CD14-positive monocyte (primary cell): Measurements from ENCODE around the gene TMEM242. TPM values are rescaled to one million over a fixed set of nuclear protein-coding genes. Genes with fewer than 3 reads are reported as not detected.

Experiments
- DNase-seq, 3 donors: peaks; one replicate each; pipeline ENCODE4 v3.0.0-alpha.2; 2011 to 2022
- H2AFZ ChIP-seq: 2 replicates; pipeline ENCODE4 v1.6.0; 2012; ENCODE audit warnings: mild to moderate bottlenecking, low read depth, low read length, inconsistent platforms; ENCODE audit not compliant: insufficient read depth, poor library complexity, severe bottlenecking
- H3K27ac ChIP-seq, 2 donors: 1 replicate in 1 of 2; 2 replicates in 1 of 2; pipeline ENCODE4 v1.5.1; 2012 to 2013; ENCODE audit warnings: low read length in 2 of 2, control low read depth in 1 of 2, inconsistent platforms in 1 of 2, low read depth in 1 of 2, mild to moderate bottlenecking in 1 of 2
- H3K27me3 ChIP-seq, 2 donors: one replicate each; pipeline versions ENCODE4 v1.6.0 to v1.6.1; 2011 to 2013; ENCODE audit warnings: low read length in 2 of 2; ENCODE audit not compliant: control insufficient read depth in 2 of 2, insufficient read depth in 2 of 2
- H3K36me3 ChIP-seq, 2 donors: replicated peaks in 1 of 2; 1 replicate in 1 of 2; 2 replicates in 1 of 2; pipeline versions ENCODE4 v1.5.1 to v1.6.1; 2012 to 2013; ENCODE audit warnings: low read length in 2 of 2, control low read depth in 1 of 2, inconsistent platforms in 1 of 2, mild to moderate bottlenecking in 1 of 2; ENCODE audit not compliant: insufficient read depth in 2 of 2, control insufficient read depth in 1 of 2
- H3K4me1 ChIP-seq, 2 donors: 1 replicate in 1 of 2; 2 replicates in 1 of 2; pipeline versions ENCODE4 v1.5.1 to v1.6.1; 2012 to 2013; ENCODE audit warnings: low read length in 2 of 2, control low read depth in 1 of 2, inconsistent platforms in 1 of 2, mild to moderate bottlenecking in 1 of 2, moderate library complexity in 1 of 2; ENCODE audit not compliant: insufficient read depth in 2 of 2, control insufficient read depth in 1 of 2
- H3K4me2 ChIP-seq: replicated peaks from 2 replicates; pipeline ENCODE3; 2012; ENCODE audit warnings: low read length, moderate library complexity, mild to moderate bottlenecking; ENCODE audit not compliant: poor library complexity, severe bottlenecking; ENCODE audit errors: extremely low read depth
- H3K4me3 ChIP-seq, 3 experiments: fragments of 200-600 bp in 1 of 3; sonication (generic) in 1 of 3; replicated peaks in 1 of 3; 1 replicate in 2 of 3; 2 replicates in 1 of 3; pipeline ENCODE4 v1.5.1; 2011 to 2013; ENCODE audit warnings: low read length in 3 of 3, mild to moderate bottlenecking in 3 of 3, control low read depth in 2 of 3, low read depth in 2 of 3, inconsistent platforms in 1 of 3, moderate library complexity in 1 of 3
- H3K79me2 ChIP-seq: 2 replicates; pipeline ENCODE4 v1.6.0; 2012; ENCODE audit warnings: mild to moderate bottlenecking, control low read depth, inconsistent platforms, low read length, moderate library complexity; ENCODE audit not compliant: insufficient read depth
- H3K9ac ChIP-seq: 2 replicates; pipeline ENCODE4 v1.6.0; 2017; ENCODE audit warnings: low read length, mild to moderate bottlenecking; ENCODE audit not compliant: insufficient read depth, poor library complexity, severe bottlenecking
- H3K9me3 ChIP-seq, 2 donors: replicated peaks in 1 of 2; 1 replicate in 1 of 2; 2 replicates in 1 of 2; pipeline versions ENCODE4 v1.5.1 to v1.6.1; 2012 to 2013; ENCODE audit warnings: low read length in 2 of 2, control low read depth in 1 of 2; ENCODE audit not compliant: control insufficient read depth in 1 of 2, insufficient read depth in 1 of 2
- H4K20me1 ChIP-seq: 2 replicates; pipeline ENCODE4 v1.6.0; 2012; ENCODE audit warnings: mild to moderate bottlenecking, low read length, control low read depth, moderate library complexity; ENCODE audit not compliant: insufficient read depth
- H3K27ac Mint-ChIP-seq, 7 donors: one replicate each; pipeline ENCODE4 v1.8.0; 2020; ENCODE audit warnings: mild to moderate bottlenecking in 7 of 7, mixed read lengths in 7 of 7, moderate library complexity in 6 of 7, inconsistent platforms in 2 of 7
- H3K27me3 Mint-ChIP-seq, 3 donors: one replicate each; pipeline ENCODE4 v1.8.0; 2021 to 2022; ENCODE audit warnings: low read depth in 3 of 3, mild to moderate bottlenecking in 3 of 3, mixed read lengths in 3 of 3, moderate library complexity in 3 of 3, inconsistent platforms in 1 of 3
- H3K36me3 Mint-ChIP-seq, 2 donors: one replicate each; pipeline ENCODE4 v1.8.0; 2020; ENCODE audit warnings: mixed read lengths in 2 of 2, inconsistent platforms in 1 of 2, mild to moderate bottlenecking in 1 of 2
- H3K4me1 Mint-ChIP-seq: one replicate; pipeline ENCODE4 v1.8.0; 2020; ENCODE audit warnings: mild to moderate bottlenecking, mixed read lengths
- H3K4me3 Mint-ChIP-seq, 2 donors: one replicate each; pipeline ENCODE4 v1.8.0; 2020; ENCODE audit warnings: mild to moderate bottlenecking in 2 of 2, mixed read lengths in 2 of 2, moderate library complexity in 1 of 2
- H3K9me3 Mint-ChIP-seq, 7 donors: one replicate each; pipeline ENCODE4 v1.8.0; 2020 to 2022; ENCODE audit warnings: mixed read lengths in 7 of 7, mild to moderate bottlenecking in 6 of 7, moderate library complexity in 6 of 7, inconsistent platforms in 2 of 7
- CTCF ChIP-seq: fragments of 200-600 bp; IDR thresholded peaks from one replicate; pipeline ENCODE4 v1.8.0; 2022; ENCODE audit warnings: antibody characterized with exemption, mild to moderate bottlenecking
- WGBS: methylation state at CpG from one replicate; pipeline ENCODE4 v1.1.5; 2013; ENCODE audit warnings: missing lambda C conversion rate; ENCODE audit not compliant: insufficient coverage; 5-methylcytosine and 5-hydroxymethylcytosine counted together
- intact Hi-C, 2 donors: fragments of 100-400 bp; cut with micrococcal nuclease; formaldehyde crosslinking; loops; one replicate each; pipeline versions ENCODE4 v1.15.0 to v1.15.1; 2023
- polyA plus RNA-seq, 3 donors: library from polyadenylated mRNA; depleted of rRNA in 1 of 3; unstranded in 2 of 3; stranded (reverse) in 1 of 3; fragments of 300-500 nt in 2 of 3; fragments of >200 nt in 1 of 3; fragmentation: Illumina TruSeq in 2 of 3; gene quantifications; 1 replicate in 2 of 3; 2 replicates in 1 of 3; pipeline ENCODE4 v1.2.3, GENCODE V29; 2012 to 2021

Gene TMEM242
- polyA plus RNA-seq, 3 donors: 5.6 to 9.8 (median 8.3) TPM

DNA sequence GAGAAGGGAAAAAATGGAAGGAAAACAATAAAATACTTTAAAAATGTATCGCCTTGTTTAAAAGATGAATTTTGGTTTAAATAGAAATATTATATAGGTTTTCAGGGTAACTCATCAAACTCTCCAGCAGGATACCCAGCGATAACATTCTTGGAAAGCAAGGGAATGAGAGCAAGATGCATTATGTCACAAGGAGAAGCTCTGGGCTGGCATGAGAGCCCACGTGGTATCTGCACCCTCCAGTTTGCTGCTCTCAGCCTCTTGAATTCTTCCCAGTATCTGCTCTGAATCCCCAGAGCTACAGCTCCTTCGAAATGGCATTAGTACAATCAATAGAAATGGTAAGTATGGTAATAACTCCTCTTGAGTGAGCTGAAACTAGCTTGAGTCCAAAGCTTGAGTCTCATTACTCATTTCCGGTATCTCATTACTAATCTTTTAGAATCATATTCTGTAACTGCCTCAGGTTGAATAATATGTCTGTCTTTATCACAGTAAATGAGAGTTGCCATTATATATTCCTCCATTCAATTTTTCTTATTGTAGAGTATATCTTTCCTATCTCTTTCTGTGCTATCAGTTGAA, 4.9 kb upstream of the TMEM242 start:
- Histone ChIP-seq H2AFZ (no peak overlapping the region), H3K9ac (no peak overlapping the region), H3K4me1 (peaks cover 6 to 9% of the 10 kb centered on the region in 2 donors), H3K36me3 (no peaks in the 10 kb centered on the region), H3K27ac (no peak overlapping the region), H3K4me2 (no peak overlapping the region), H3K79me2 (no peaks in the 10 kb centered on the region), H3K9me3 (no peaks in the 10 kb centered on the region), H4K20me1 (no peaks in the 10 kb centered on the region), H3K27me3 (peaks cover 2 to 11% of the 10 kb centered on the region in 2 donors), H3K4me3 (no peak overlapping the region)
- Mint-ChIP-seq H3K36me3 (no peaks in the 10 kb centered on the region), H3K4me3 (no peak overlapping the region), H3K27ac (no peak overlapping the region), H3K9me3 (no peaks in the 10 kb centered on the region), H3K4me1 (peaks cover 9% of the 10 kb centered on the region), H3K27me3 (peaks cover 7 to 28% (median 12%) of the 10 kb centered on the region in 3 donors)
- WGBS: 80% methylated on average over 1 of the region's 5 CpGs
- DNase-seq: no peak
- intact Hi-C loops: no loop called here
- TF ChIP-seq CTCF: no peak

DNA sequence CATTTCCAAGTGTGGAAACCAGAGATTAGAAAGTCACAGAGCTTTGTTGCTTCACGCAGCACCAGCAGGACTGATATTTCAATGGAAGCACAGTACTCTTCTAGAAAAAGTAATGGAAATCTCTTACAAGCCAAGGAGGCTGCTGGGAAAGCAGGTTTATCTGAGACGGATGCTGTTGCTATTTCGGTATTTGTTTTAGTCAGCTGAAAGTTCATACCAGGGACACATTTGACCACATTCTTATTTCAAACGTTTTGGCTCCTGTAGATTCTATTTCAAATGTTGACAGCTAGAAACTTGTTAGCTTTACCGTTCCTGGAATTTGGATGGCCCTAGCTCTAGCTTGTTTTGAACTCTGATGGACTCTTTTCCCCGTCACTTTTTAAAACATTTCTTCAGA, 3.7 kb upstream of the TMEM242 start:
- TF ChIP-seq CTCF: no peak
- Mint-ChIP-seq H3K4me3 (no peak overlapping the region), H3K36me3 (no peaks in the 10 kb centered on the region), H3K27me3 (peaks cover 7 to 25% (median 12%) of the 10 kb centered on the region in 3 donors), H3K9me3 (no peaks in the 10 kb centered on the region), H3K27ac (no peak overlapping the region), H3K4me1 (peaks cover 14% of the 10 kb centered on the region)
- H3K4me3 ChIP-seq: no peak overlapping the region
- H3K4me2 ChIP-seq: no peak overlapping the region
- intact Hi-C loops: no loop called here
- no peaks in the 10 kb centered on the region for H4K20me1 ChIP-seq
- H3K9ac ChIP-seq: no peak overlapping the region
- no peaks in the 10 kb centered on the region for H3K36me3 ChIP-seq
- peaks cover 2 to 11% of the 10 kb centered on the region in 2 donors for H3K27me3 ChIP-seq
- WGBS: 69% methylated on average over 2 of the region's 6 CpGs
- H3K4me1 ChIP-seq: peaks cover 14 to 18% of the 10 kb centered on the region in 2 donors
- H3K9me3 ChIP-seq: no peaks in the 10 kb centered on the region
- H2AFZ ChIP-seq: no peak overlapping the region
- H3K27ac ChIP-seq: no peak overlapping the region
- H3K79me2 ChIP-seq: peaks cover 9% of the 10 kb centered on the region
- DNase-seq: no peak
